Activated CD4-positive, alpha-beta T cell treated with anti-CD3 and anti-CD28 coated beads, Interleukin-2, amount 50 U/mL, for 48 hours (primary cell): ENCODE data around the gene MRPL32.

Experiments
- DNase-seq, 2 experiments: peaks; one replicate each; pipeline ENCODE4 v3.0.0-alpha.2; 2020

MRPL32 gene

GRCh38 chr7:42967391-42967790, 35.2 kb downstream of the MRPL32 start:
- no peak for DNase-seq

- no peak for DNase-seq
Measured at GRCh38 chr7:42972699-42973500, 40.7 kb downstream of the MRPL32 start.

GRCh38 chr7:42976371-42976770, 44.2 kb downstream of the MRPL32 start:
- no peak for DNase-seq

DNA sequence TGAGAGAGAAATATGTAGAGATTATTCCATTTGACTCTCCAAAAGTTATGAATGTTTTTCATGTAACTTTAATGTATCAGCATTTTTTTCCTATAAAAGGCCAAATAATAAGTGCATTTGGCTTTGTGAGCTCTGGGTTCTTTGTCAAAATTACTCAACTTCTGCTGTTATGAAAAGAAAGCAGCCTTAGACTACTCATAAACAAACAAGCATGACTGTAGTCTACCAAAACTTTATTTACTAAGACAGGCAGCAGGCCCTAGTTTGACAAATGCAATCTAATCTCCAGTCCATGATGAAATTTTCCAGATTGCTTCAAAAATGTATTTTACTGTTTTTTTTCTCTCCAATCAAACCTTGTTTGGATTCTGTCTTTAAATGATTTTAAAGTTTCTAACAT, 46.3 kb downstream of the MRPL32 start:
- no peak for DNase-seq

DNA sequence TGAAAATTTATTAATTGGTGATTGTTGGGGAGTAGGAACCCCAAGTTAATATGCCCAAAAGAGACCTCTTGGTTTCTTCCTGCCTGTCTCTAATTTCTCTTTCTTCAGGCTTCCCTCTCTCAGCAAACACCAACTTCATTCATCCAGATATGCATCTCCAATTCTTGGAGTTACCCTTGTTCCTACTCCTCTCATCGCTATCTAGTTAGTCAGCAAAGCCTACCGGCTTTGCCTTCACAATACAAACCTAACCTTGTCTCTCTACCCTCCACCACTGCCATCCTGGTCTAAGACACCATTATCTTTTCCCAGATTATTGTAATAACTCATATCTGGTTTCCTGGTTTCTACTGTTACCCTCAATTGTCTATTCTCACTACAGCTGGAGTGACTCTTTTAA, 47.9 kb downstream of the MRPL32 start:
- no peak for DNase-seq

- no peak for DNase-seq
Measured at GRCh38 chr7:42980514-42980913, 48.3 kb downstream of the MRPL32 start.

DNA sequence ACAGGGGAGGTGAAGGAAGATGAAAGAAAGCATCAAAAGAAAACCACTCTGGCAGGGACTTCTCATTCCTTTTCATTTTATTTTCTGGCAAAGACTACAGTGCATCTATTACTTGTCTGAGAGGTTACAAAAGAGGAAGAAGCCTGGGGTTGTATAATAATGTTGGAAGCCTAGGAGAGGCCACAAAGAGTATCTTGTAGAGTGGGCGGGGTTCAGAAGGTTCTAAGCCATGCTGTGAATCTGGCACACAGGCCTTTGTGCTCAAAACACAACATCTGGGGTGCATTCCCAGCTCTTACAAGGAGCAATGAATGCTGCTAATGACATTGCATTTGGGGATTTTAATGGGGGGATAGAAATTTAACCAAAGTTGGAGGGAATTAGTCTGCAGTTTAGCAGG, 49.4 kb downstream of the MRPL32 start:
- DNase-seq: no peak

DNA sequence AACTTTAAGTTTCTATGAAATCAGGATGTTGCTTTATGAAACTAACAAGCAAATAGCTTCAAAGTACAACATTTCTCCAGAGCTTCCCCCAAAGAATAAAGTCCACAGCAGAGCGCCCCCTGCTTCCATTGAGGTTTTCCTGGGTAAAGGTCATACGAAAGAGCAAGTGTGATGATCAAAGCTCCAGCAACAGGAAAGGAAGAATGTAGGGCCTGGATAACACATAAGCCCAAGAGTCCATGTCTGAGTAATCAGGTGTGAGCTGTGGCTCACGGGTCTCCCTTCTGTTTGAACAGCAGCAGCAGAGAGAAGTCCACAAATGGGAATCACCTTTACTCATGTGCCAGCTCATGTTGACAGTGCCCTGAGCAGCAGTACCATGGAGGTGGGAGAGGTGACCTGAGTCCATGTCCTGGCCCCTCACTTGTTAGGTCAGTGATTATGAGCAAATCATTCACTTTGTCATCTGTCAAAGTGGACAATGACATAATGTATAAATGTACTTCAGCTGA, 50.5 kb downstream of the MRPL32 start:
- DNase-seq: no peak

GRCh38 chr7:42984137-42984536, 52.0 kb downstream of the MRPL32 start:
- no peak for DNase-seq

GRCh38 chr7:42986213-42986612, 54.0 kb downstream of the MRPL32 start:
- no peak for DNase-seq

DNA sequence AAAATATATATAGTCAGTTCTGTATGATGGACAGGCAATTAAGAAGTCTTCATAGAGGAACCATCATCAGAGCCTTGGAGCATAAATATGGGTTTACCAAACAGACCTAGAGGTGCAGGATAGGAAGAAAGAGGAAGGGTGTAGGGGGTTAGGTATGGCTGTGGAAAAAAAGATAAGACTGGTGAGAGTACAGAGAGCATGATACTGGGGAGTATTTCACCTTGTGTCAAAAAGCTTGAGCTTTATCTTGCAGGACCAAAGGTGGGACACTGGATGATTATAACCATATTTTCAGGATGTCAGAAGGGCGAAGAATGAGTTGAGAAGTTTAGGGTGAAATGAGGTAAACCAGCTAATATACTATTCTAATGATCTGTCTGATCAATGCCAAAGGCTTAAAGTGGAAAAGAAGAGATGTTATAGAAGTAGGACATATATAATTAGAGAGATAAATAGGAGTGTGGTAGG, 54.6 kb downstream of the MRPL32 start:
- no peak for DNase-seq
